WI38 (cell line): ENCODE measurements around the gene SPTB.

ENCODE experiments used
- H3K4me3 ChIP-seq: 2 replicates; pipeline ENCODE4 v1.5.1; 2011; ENCODE audit warnings: low read depth, mild to moderate bottlenecking, control low read depth, low read length
- CTCF ChIP-seq: IDR thresholded peaks from 2 replicates; pipeline ENCODE4 v1.5.1; 2012; ENCODE audit warnings: low read depth, mild to moderate bottlenecking, control low read depth, low read length

Gene SPTB

GRCh38 chr14:64772397-64772950 is 107.2 kb downstream of the SPTB start:
- TF ChIP-seq CTCF = no peak
- H3K4me3 ChIP-seq = no peak overlapping the region

GRCh38 chr14:64771161-64771560 is 108.5 kb downstream of the SPTB start:
- no peak overlapping the region for H3K4me3 ChIP-seq
- no peak for TF ChIP-seq CTCF

- H3K4me3 ChIP-seq = no peak overlapping the region
- no peak for TF ChIP-seq CTCF
These were observed 109.0 kb downstream of the SPTB start for GRCh38 chr14:64770751-64771150.

- no peak for TF ChIP-seq CTCF
- no peak overlapping the region for H3K4me3 ChIP-seq
These were observed 110.3 kb downstream of the SPTB start for GRCh38 chr14:64769096-64770020.

- H3K4me3 ChIP-seq = no peak overlapping the region
- TF ChIP-seq CTCF = no peak
These were observed 111.2 kb downstream of the SPTB start for GRCh38 chr14:64768401-64769095.

- H3K4me3 ChIP-seq = no peak overlapping the region
- no peak for TF ChIP-seq CTCF
These were observed 112.3 kb downstream of the SPTB start for GRCh38 chr14:64767215-64767964.
